Memory B cell (primary cell): ENCODE data around the gene BTBD9.

Experiments used
- ATAC-seq: fragments of 150-1000 bp; cut with Tn5 transposase; 2 replicates; pipeline ENCODE4 v1.10.0; 2021; ENCODE audit warnings: low read depth, mild to moderate bottlenecking, moderate library complexity
- DNase-seq, 2 donors: peaks; one replicate each; pipeline ENCODE4 v3.0.0; 2022; ENCODE audit warnings: low spot score in 2 of 2
- H3K27ac Mint-ChIP-seq: one replicate; pipeline ENCODE4 v1.8.0; 2022; ENCODE audit warnings: mild to moderate bottlenecking, moderate library complexity, mixed read lengths
- H3K27me3 Mint-ChIP-seq: one replicate; pipeline ENCODE4 v1.8.0; 2022; ENCODE audit warnings: mixed read lengths
- H3K36me3 Mint-ChIP-seq: one replicate; pipeline ENCODE4 v1.8.0; 2022; ENCODE audit warnings: mild to moderate bottlenecking, mixed read lengths
- H3K4me1 Mint-ChIP-seq: one replicate; pipeline ENCODE4 v1.8.0; 2022; ENCODE audit warnings: mixed read lengths
- H3K4me3 Mint-ChIP-seq: one replicate; pipeline ENCODE4 v1.8.0; 2022; ENCODE audit warnings: mild to moderate bottlenecking, moderate library complexity, mixed read lengths
- H3K9me3 Mint-ChIP-seq: one replicate; pipeline ENCODE4 v1.8.0; 2022; ENCODE audit warnings: mixed read lengths

BTBD9 gene

DNA sequence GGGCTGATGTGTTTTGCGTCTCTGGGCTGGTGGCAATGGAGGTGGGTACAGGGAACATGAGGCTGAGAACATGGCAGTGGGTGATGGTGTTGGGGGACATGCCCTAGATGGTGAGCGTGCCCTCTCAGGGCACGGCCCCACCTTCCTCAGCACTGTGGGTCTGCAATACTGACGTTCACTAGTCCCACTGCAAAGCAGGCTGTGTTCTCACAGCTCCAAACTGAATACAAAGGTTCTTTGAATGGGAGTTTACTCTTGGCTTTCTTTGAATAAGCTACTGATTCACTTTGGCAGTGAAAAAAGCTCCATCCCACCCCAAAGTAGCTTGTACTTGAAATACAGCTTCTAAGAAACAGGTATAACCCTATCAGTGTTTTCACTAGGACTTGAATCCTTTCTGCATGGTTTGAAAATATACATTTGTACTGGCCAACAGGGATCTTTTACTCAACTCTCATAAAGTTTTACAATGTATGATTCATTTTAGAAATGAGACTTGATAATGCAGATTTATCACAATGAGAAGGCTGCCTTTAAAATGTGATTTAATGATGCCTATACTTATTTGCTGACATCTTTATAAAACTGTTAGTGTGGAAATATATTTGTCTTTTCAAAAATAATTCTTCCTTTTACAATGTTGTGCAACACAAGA, 419.5 kb downstream of the BTBD9 start:
- no peak overlapping the region for H3K4me3 Mint-ChIP-seq
- H3K9me3 Mint-ChIP-seq, result peaks cover 1% of the 10 kb centered on the region
- no peak overlapping the region for H3K27ac Mint-ChIP-seq
- no peak for ATAC-seq
- H3K36me3 Mint-ChIP-seq, result peaks cover 11% of the 10 kb centered on the region
- H3K27me3 Mint-ChIP-seq, result no peaks in the 10 kb centered on the region
- peaks cover 2% of the 10 kb centered on the region for H3K4me1 Mint-ChIP-seq
- no peak for DNase-seq

GRCh38 chr6:38218235-38218634, 421.5 kb downstream of the BTBD9 start:
- no peaks in the 10 kb centered on the region for H3K27me3 Mint-ChIP-seq
- H3K27ac Mint-ChIP-seq, result no peak overlapping the region
- H3K4me3 Mint-ChIP-seq, result no peak overlapping the region
- H3K9me3 Mint-ChIP-seq, result peaks cover 1% of the 10 kb centered on the region
- DNase-seq (no peak), ATAC-seq (no peak)
- H3K4me1 Mint-ChIP-seq, result peaks cover 2% of the 10 kb centered on the region
- H3K36me3 Mint-ChIP-seq, result peaks cover 11% of the 10 kb centered on the region

DNA sequence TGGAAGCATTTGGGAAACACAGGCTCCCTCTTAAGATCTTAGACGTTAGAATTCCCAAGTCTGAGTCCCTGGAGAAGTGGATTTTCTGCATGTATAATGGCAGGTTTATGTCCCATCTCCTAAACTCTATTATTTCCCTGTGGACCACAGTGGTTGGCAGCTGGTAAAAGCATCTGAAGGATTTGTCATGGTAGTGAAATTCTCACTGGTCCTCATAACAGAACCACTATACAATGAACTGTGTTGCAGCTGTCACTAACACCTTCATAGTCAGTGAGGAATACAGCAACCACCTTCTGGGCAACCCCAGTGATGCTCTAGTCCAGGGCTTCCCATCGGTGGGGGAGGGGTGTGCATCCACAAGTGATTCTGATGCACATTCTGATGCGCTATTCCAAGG, 423.3 kb downstream of the BTBD9 start:
- no peaks in the 10 kb centered on the region for H3K27me3 Mint-ChIP-seq
- ATAC-seq (no peak), DNase-seq (no peak)
- H3K4me3 Mint-ChIP-seq, result no peak overlapping the region
- H3K9me3 Mint-ChIP-seq, result peaks cover 1% of the 10 kb centered on the region
- no peak overlapping the region for H3K27ac Mint-ChIP-seq
- H3K36me3 Mint-ChIP-seq, result peaks cover 11% of the 10 kb centered on the region
- H3K4me1 Mint-ChIP-seq, result peaks cover 2% of the 10 kb centered on the region

DNA sequence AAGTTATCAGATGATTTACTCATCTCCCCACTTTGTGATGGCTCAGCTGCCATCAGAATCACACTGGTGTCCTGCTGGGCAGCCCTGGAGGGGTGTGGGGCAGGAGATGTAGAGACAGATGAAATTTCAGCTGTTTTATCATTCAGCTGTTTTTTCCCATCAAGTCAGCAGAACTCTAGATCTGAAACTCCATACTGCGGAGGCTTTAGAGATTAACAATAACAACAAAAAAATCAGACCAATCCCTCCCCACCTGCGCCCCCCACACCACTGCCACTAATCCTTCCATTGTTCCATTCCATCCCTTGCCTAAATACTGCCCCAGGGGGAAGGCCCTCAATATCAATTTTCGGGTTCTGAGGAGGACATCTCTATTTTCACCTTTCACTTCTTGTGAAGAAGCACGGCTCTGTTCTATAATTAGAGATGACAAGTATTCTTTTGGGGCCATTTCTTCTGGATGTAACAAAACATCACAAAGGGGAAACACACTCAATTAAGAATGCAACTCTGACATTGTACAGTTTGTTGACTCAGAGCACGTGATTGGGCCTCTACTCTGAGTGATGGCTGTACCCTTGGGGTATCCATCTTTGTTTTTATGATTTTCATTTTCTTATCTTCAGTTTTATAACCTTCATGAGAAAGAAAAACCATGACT, 423.9 kb downstream of the BTBD9 start:
- no peaks in the 10 kb centered on the region for H3K27me3 Mint-ChIP-seq
- no peak overlapping the region for H3K27ac Mint-ChIP-seq
- peaks cover 4% of the 10 kb centered on the region for H3K36me3 Mint-ChIP-seq
- H3K4me1 Mint-ChIP-seq, result no peaks in the 10 kb centered on the region
- peaks cover 1% of the 10 kb centered on the region for H3K9me3 Mint-ChIP-seq
- ATAC-seq (no peak), DNase-seq (no peak)
- H3K4me3 Mint-ChIP-seq, result no peak overlapping the region

DNA sequence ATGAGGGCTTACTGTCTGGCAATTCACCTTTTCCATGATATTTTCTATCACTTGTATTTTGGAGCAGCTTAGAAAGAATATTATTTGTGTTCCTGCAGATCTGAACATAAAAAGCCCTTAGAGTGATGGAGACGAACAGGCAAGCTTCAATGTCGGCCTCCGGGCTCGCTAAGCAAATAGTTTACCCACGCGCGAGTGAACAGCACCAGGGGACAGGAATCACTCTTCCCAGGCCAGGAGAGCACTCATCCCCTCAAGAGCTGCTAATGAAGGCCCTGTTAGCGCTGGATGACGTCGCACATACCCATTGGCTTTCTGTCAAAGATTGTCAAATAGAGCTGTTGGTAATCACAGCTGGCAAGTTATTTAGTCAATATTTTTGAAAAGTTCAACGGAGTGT, 424.5 kb downstream of the BTBD9 start:
- H3K4me1 Mint-ChIP-seq, result peaks cover 1% of the 10 kb centered on the region
- DNase-seq (no peak), ATAC-seq (no peak)
- no peaks in the 10 kb centered on the region for H3K27me3 Mint-ChIP-seq
- H3K27ac Mint-ChIP-seq, result no peak overlapping the region
- H3K36me3 Mint-ChIP-seq, result peaks cover 3% of the 10 kb centered on the region
- H3K4me3 Mint-ChIP-seq, result no peak overlapping the region
- H3K9me3 Mint-ChIP-seq, result peaks cover 1% of the 10 kb centered on the region

GRCh38 chr6:38214159-38214558, 425.6 kb downstream of the BTBD9 start:
- peaks cover 2% of the 10 kb centered on the region for H3K4me1 Mint-ChIP-seq
- H3K4me3 Mint-ChIP-seq, result no peak overlapping the region
- H3K36me3 Mint-ChIP-seq, result no peaks in the 10 kb centered on the region
- ATAC-seq, result no peak
- no peak for DNase-seq
- no peaks in the 10 kb centered on the region for H3K9me3 Mint-ChIP-seq
- no peak overlapping the region for H3K27ac Mint-ChIP-seq
- no peaks in the 10 kb centered on the region for H3K27me3 Mint-ChIP-seq

GRCh38 chr6:38213251-38213658, 426.5 kb downstream of the BTBD9 start:
- ATAC-seq (no peak), DNase-seq (no peak)
- H3K27me3 Mint-ChIP-seq, result no peaks in the 10 kb centered on the region
- peaks cover 2% of the 10 kb centered on the region for H3K4me1 Mint-ChIP-seq
- no peaks in the 10 kb centered on the region for H3K36me3 Mint-ChIP-seq
- H3K9me3 Mint-ChIP-seq, result no peaks in the 10 kb centered on the region
- no peak overlapping the region for H3K4me3 Mint-ChIP-seq
- no peak overlapping the region for H3K27ac Mint-ChIP-seq

DNA sequence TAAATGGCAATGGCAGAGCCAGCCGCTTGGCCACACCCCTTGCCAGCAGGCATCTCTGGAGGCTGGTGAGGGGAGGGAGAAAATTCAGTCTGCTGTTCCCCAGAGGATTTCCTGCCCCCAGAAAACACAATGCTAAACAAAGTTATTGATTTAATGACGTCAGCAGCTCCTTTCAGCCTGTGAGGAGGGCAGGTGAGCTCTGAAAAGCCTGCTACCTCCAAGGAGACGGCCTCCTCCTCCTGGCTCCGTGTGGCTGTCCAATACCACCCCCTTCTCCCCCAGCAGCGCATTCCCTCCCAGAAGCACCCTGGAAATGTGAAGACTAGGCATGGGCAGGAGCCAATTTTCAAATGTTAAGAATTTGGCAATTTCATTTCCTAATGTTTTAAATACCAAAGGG, 427.1 kb downstream of the BTBD9 start:
- Mint-ChIP-seq H3K27ac (no peak overlapping the region), H3K4me3 (no peak overlapping the region), H3K4me1 (peaks cover 2% of the 10 kb centered on the region), H3K27me3 (no peaks in the 10 kb centered on the region), H3K9me3 (no peaks in the 10 kb centered on the region), H3K36me3 (no peaks in the 10 kb centered on the region)
- ATAC-seq, result no peak
- DNase-seq, result no peak

DNA sequence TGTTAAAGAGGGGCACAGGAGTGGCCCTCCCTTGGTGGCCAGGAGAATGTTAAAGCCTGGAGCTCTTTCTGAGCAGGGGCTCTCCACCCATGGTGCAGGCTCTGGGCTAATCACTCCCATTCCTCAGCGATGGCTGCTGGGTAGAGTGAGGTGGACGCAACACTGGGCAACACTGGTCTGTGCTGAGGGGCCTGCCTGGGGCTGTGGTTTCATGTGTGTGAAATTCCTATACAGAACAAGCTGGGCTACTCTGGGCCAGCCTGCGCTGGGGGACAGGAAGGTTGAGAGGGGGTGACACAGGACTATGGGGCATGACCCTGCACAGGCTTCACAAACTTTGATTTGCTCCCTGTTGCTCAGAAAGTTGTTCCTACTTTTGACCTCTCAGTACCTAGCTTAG, 427.6 kb downstream of the BTBD9 start:
- Mint-ChIP-seq H3K9me3 (no peaks in the 10 kb centered on the region), H3K27me3 (no peaks in the 10 kb centered on the region), H3K4me1 (peaks cover 2% of the 10 kb centered on the region), H3K36me3 (peaks cover 1% of the 10 kb centered on the region), H3K4me3 (no peak overlapping the region), H3K27ac (no peak overlapping the region)
- ATAC-seq (no peak), DNase-seq (no peak)

GRCh38 chr6:38209371-38210260, 430.1 kb downstream of the BTBD9 start:
- Mint-ChIP-seq H3K27me3 (no peaks in the 10 kb centered on the region), H3K9me3 (no peaks in the 10 kb centered on the region), H3K4me1 (peaks cover 2% of the 10 kb centered on the region), H3K27ac (peak overlapping the region; percentile 72), H3K4me3 (no peak overlapping the region), H3K36me3 (peaks cover 16% of the 10 kb centered on the region)
- no peak for DNase-seq
- no peak for ATAC-seq

GRCh38 chr6:38208028-38208427, 431.7 kb downstream of the BTBD9 start:
- H3K27me3 Mint-ChIP-seq, result no peaks in the 10 kb centered on the region
- no peak overlapping the region for H3K4me3 Mint-ChIP-seq
- H3K36me3 Mint-ChIP-seq, result peaks cover 24% of the 10 kb centered on the region
- H3K9me3 Mint-ChIP-seq, result peaks cover 2% of the 10 kb centered on the region
- DNase-seq (no peak), ATAC-seq (no peak)
- peaks cover 4% of the 10 kb centered on the region for H3K4me1 Mint-ChIP-seq
- H3K27ac Mint-ChIP-seq, result no peak overlapping the region

DNA sequence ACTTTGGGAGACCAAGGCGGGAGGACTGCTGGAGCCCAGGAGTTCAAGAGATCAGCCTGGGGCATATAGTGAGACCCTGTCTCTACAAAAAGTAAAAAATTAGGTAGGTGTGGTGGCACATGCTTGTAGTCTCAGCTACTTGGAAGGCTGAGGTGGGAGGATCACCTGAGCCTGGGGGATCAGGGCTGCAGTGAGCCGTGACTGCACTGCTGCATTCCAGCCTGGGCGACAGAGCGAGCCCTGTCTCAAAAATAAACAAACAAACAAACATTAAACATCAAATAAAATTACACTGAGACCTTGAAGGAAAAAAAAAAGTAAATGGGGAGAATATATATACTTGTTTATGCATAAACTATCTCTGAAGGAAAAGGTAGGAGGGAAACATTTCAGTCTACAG, 432.4 kb downstream of the BTBD9 start:
- DNase-seq (no peak), ATAC-seq (no peak)
- Mint-ChIP-seq H3K4me1 (peaks cover 4% of the 10 kb centered on the region), H3K27ac (no peak overlapping the region), H3K9me3 (peaks cover 2% of the 10 kb centered on the region), H3K36me3 (peaks cover 24% of the 10 kb centered on the region), H3K4me3 (no peak overlapping the region), H3K27me3 (no peaks in the 10 kb centered on the region)

GRCh38 chr6:38198219-38198618, 441.5 kb downstream of the BTBD9 start:
- H3K27me3 Mint-ChIP-seq, result no peaks in the 10 kb centered on the region
- no peak for ATAC-seq

DNA sequence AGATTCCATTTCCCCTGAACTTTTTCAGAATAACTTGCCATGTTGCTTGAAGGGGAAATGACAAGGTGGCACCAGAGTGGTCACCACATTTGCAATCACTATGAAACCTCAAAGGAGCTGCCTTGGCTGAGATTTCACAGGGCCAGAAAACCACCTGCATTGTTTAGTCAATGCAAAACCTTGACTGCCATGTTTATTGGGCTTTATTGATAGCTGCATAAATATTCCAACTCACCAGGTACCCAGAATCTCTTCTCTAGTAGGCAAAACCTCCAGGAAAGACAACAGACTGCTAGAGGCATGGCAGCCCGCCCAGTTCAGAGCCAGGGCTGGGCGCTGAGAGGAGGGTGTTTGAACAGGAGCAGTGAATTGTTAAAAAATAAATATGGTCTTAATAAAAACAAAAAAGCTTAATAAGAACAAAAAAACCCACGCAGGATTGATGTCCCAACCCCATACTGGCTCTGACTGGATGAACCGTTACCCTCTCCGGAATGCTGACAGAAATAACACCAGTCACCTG, 444.6 kb downstream of the BTBD9 start:
- Mint-ChIP-seq H3K4me1 (no peaks in the 10 kb centered on the region), H3K4me3 (no peak overlapping the region), H3K27me3 (no peaks in the 10 kb centered on the region), H3K36me3 (peaks cover 11% of the 10 kb centered on the region), H3K9me3 (no peaks in the 10 kb centered on the region), H3K27ac (no peak overlapping the region)
- DNase-seq (no peak), ATAC-seq (no peak)

More at GRCh38 chr6:38198219-38198618, 441.5 kb downstream of the BTBD9 start:
- Mint-ChIP-seq H3K9me3 (peaks cover 4% of the 10 kb centered on the region), H3K27ac (no peak overlapping the region), H3K36me3 (peaks cover 15% of the 10 kb centered on the region), H3K4me3 (no peak overlapping the region), H3K4me1 (peaks cover 7% of the 10 kb centered on the region)
- DNase-seq, result no peak
